Activated CD4-positive, alpha-beta T cell treated with anti-CD3 and anti-CD28 coated beads, Interleukin-2, amount 10 ng/mL, durations not matched to agents 24 days and 14 days (primary cell): Measurements from ENCODE around the gene TSPAN15. TPM values are rescaled to one million over a fixed set of nuclear protein-coding genes. Genes with fewer than 3 reads are reported as not detected.

Source experiments
- DNase-seq: peaks from one replicate; pipeline ENCODE4 v3.0.0; 2022
- H3K27ac Mint-ChIP-seq: one replicate; pipeline ENCODE4 v1.8.0; 2022; ENCODE audit warnings: mild to moderate bottlenecking, mixed read lengths
- H3K27me3 Mint-ChIP-seq: one replicate; pipeline ENCODE4 v1.8.0; 2022; ENCODE audit warnings: mixed read lengths
- H3K36me3 Mint-ChIP-seq: one replicate; pipeline ENCODE4 v1.8.0; 2022; ENCODE audit warnings: low read depth, mild to moderate bottlenecking, mixed read lengths
- H3K4me1 Mint-ChIP-seq: one replicate; pipeline ENCODE4 v1.8.0; 2021; ENCODE audit warnings: mixed read lengths
- H3K4me3 Mint-ChIP-seq: one replicate; pipeline ENCODE4 v1.8.0; 2022; ENCODE audit warnings: mild to moderate bottlenecking, moderate library complexity, mixed read lengths
- H3K9me3 Mint-ChIP-seq: one replicate; pipeline ENCODE4 v1.8.0; 2021; ENCODE audit warnings: mixed read lengths
- intact Hi-C: fragments of 100-400 bp; cut with micrococcal nuclease; formaldehyde crosslinking; loops from one replicate; pipeline ENCODE4 v1.15.1; 2023
- total RNA-seq: library from RNA; stranded (reverse); gene quantifications from 2 replicates; pipeline ENCODE4 v1.2.3, GENCODE V29; 2022

TSPAN15 gene
- total RNA-seq, 1 donor from 2014 or later, result 1.6 TPM

GRCh38 chr10:69459893-69460575 lies 8.8 kb downstream of the TSPAN15 start:
- Mint-ChIP-seq H3K4me1 (peaks cover 26% of the 10 kb centered on the region), H3K27ac (no peak overlapping the region), H3K4me3 (no peak overlapping the region), H3K36me3 (no peaks in the 10 kb centered on the region), H3K27me3 (no peaks in the 10 kb centered on the region), H3K9me3 (no peaks in the 10 kb centered on the region)
- intact Hi-C loops, result no loop called here
- no peak for DNase-seq

GRCh38 chr10:69460576-69461242 lies 9.4 kb downstream of the TSPAN15 start:
- Mint-ChIP-seq H3K27ac (no peak overlapping the region), H3K27me3 (no peaks in the 10 kb centered on the region), H3K9me3 (no peaks in the 10 kb centered on the region), H3K4me1 (peaks cover 33% of the 10 kb centered on the region), H3K4me3 (no peak overlapping the region), H3K36me3 (no peaks in the 10 kb centered on the region)
- intact Hi-C loops, result no loop called here
- DNase-seq, result no peak

- H3K4me3 Mint-ChIP-seq, result no peak overlapping the region
- no peaks in the 10 kb centered on the region for H3K36me3 Mint-ChIP-seq
- intact Hi-C loops, result no loop called here
- H3K4me1 Mint-ChIP-seq, result peaks cover 40% of the 10 kb centered on the region
- H3K9me3 Mint-ChIP-seq, result no peaks in the 10 kb centered on the region
- H3K27ac Mint-ChIP-seq, result no peak overlapping the region
- no peak for DNase-seq
- H3K27me3 Mint-ChIP-seq, result no peaks in the 10 kb centered on the region
Observed at GRCh38 chr10:69461243-69462025, 10.2 kb downstream of the TSPAN15 start.

- no peaks in the 10 kb centered on the region for H3K9me3 Mint-ChIP-seq
- DNase-seq, result no peak
- intact Hi-C loops, result no loop called here
Observed at GRCh38 chr10:69463886-69464285, 12.6 kb downstream of the TSPAN15 start.

GRCh38 chr10:69464401-69464800 lies 13.1 kb downstream of the TSPAN15 start:
- no peak overlapping the region for H3K4me3 Mint-ChIP-seq
- DNase-seq, result no peak
- H3K27ac Mint-ChIP-seq, result peak overlapping the region; percentile 69
- intact Hi-C loops, result no loop called here
- H3K27me3 Mint-ChIP-seq, result no peaks in the 10 kb centered on the region
- H3K9me3 Mint-ChIP-seq, result no peaks in the 10 kb centered on the region
- no peaks in the 10 kb centered on the region for H3K36me3 Mint-ChIP-seq
- peaks cover 44% of the 10 kb centered on the region for H3K4me1 Mint-ChIP-seq

More at GRCh38 chr10:69463886-69464285, 12.6 kb downstream of the TSPAN15 start:
- Mint-ChIP-seq H3K4me1 (peaks cover 44% of the 10 kb centered on the region), H3K27ac (no peak overlapping the region), H3K36me3 (no peaks in the 10 kb centered on the region), H3K27me3 (no peaks in the 10 kb centered on the region), H3K4me3 (no peak overlapping the region)

- peak overlapping the region; percentile 29 for H3K4me3 Mint-ChIP-seq
Observed at GRCh38 chr10:69464801-69465401, 13.6 kb downstream of the TSPAN15 start.

GRCh38 chr10:69465457-69466157 lies 14.3 kb downstream of the TSPAN15 start:
- intact Hi-C loops, result no loop called here
- peak; percentile 67 for DNase-seq
- Mint-ChIP-seq H3K36me3 (no peaks in the 10 kb centered on the region), H3K27me3 (peaks cover 6% of the 10 kb centered on the region), H3K27ac (peak overlapping the region; percentile 79), H3K4me1 (peaks cover 44% of the 10 kb centered on the region), H3K4me3 (peak overlapping the region; percentile 25), H3K9me3 (no peaks in the 10 kb centered on the region)

More at GRCh38 chr10:69464801-69465401, 13.6 kb downstream of the TSPAN15 start:
- Mint-ChIP-seq H3K9me3 (no peaks in the 10 kb centered on the region), H3K4me1 (peaks cover 44% of the 10 kb centered on the region), H3K36me3 (no peaks in the 10 kb centered on the region), H3K27me3 (peaks cover 2% of the 10 kb centered on the region), H3K27ac (peak overlapping the region; percentile 79)
- DNase-seq, result peak; percentile 61
- intact Hi-C loops, result no loop called here

GRCh38 chr10:69466158-69466490 lies 14.9 kb downstream of the TSPAN15 start:
- H3K27ac Mint-ChIP-seq, result no peak overlapping the region

GRCh38 chr10:69466689-69467088 lies 15.4 kb downstream of the TSPAN15 start:
- Mint-ChIP-seq H3K4me3 (no peak overlapping the region), H3K27ac (no peak overlapping the region), H3K36me3 (no peaks in the 10 kb centered on the region), H3K4me1 (peaks cover 45% of the 10 kb centered on the region), H3K27me3 (peaks cover 13% of the 10 kb centered on the region), H3K9me3 (no peaks in the 10 kb centered on the region)
- intact Hi-C loops, result no loop called here
- DNase-seq, result no peak

More at GRCh38 chr10:69466158-69466490, 14.9 kb downstream of the TSPAN15 start:
- intact Hi-C loops, result no loop called here
- no peak for DNase-seq
- Mint-ChIP-seq H3K4me3 (no peak overlapping the region), H3K4me1 (peaks cover 45% of the 10 kb centered on the region), H3K36me3 (no peaks in the 10 kb centered on the region), H3K9me3 (no peaks in the 10 kb centered on the region), H3K27me3 (peaks cover 11% of the 10 kb centered on the region)

- H3K27ac Mint-ChIP-seq, result no peak overlapping the region
- peaks cover 18% of the 10 kb centered on the region for H3K27me3 Mint-ChIP-seq
- no peak overlapping the region for H3K4me3 Mint-ChIP-seq
- intact Hi-C loops, result no loop called here
- H3K4me1 Mint-ChIP-seq, result peaks cover 40% of the 10 kb centered on the region
- DNase-seq, result no peak
- H3K36me3 Mint-ChIP-seq, result no peaks in the 10 kb centered on the region
- H3K9me3 Mint-ChIP-seq, result no peaks in the 10 kb centered on the region
Observed at GRCh38 chr10:69467928-69468750, 16.9 kb downstream of the TSPAN15 start.

- intact Hi-C loops, result no loop called here
- peaks cover 37% of the 10 kb centered on the region for H3K4me1 Mint-ChIP-seq
- no peaks in the 10 kb centered on the region for H3K9me3 Mint-ChIP-seq
- no peak overlapping the region for H3K27ac Mint-ChIP-seq
- H3K4me3 Mint-ChIP-seq, result no peak overlapping the region
- peaks cover 20% of the 10 kb centered on the region for H3K27me3 Mint-ChIP-seq
- no peaks in the 10 kb centered on the region for H3K36me3 Mint-ChIP-seq
- DNase-seq, result no peak
Observed at GRCh38 chr10:69468751-69469089, 17.5 kb downstream of the TSPAN15 start.

GRCh38 chr10:69469976-69470375 lies 18.7 kb downstream of the TSPAN15 start:
- Mint-ChIP-seq H3K9me3 (no peaks in the 10 kb centered on the region), H3K36me3 (no peaks in the 10 kb centered on the region), H3K4me3 (no peak overlapping the region), H3K27me3 (peaks cover 20% of the 10 kb centered on the region), H3K27ac (no peak overlapping the region), H3K4me1 (peaks cover 25% of the 10 kb centered on the region)
- no peak for DNase-seq
- intact Hi-C loops, result no loop called here
